H1 (cell line): ENCODE data around the gene SLC25A4. TPM values are rescaled to one million over a fixed set of nuclear protein-coding genes. Genes with fewer than 3 reads are reported as not detected.

ENCODE experiments used
- CTCF ChIA-PET: fragments of 300-600 bp; sonication (Branson Sonifier 250); formaldehyde crosslinking; loops from one replicate; lab custom pipeline; 2021; ENCODE audit not compliant: partially characterized antibody; lab: Charles Lee
- POLR2A ChIA-PET: fragments of 300-600 bp; sonication (Branson Sonifier 250); formaldehyde crosslinking; loops from one replicate; lab custom pipeline; 2021; ENCODE audit warnings: inconsistent platforms; ENCODE audit not compliant: partially characterized antibody; lab: Charles Lee
- DNase-seq, 2 experiments: peaks; one replicate each; pipeline versions ENCODE4 v3.0.0 to v3.0.0-alpha.2; 2010 to 2022; ENCODE audit warnings: low spot score in 2 of 2, low read depth in 1 of 2, mixed read lengths in 1 of 2
- FAIRE-seq: peaks from 2 replicates; lab custom pipeline; 2011; peaks lifted over from hg19 to GRCh38; lab: Jason Lieb, UNC
- H2AFZ ChIP-seq: 2 replicates; pipeline ENCODE4 v1.8.1; 2012; ENCODE audit warnings: low read length, inconsistent platforms
- H2AK5ac ChIP-seq: 2 replicates; pipeline ENCODE4 v1.6.1; 2013; ENCODE audit warnings: low read depth, low read length
- H2BK120ac ChIP-seq: replicated peaks from 2 replicates; pipeline ENCODE3; 2013; ENCODE audit warnings: low read depth, low read length, inconsistent platforms
- H2BK12ac ChIP-seq: 2 replicates; pipeline ENCODE4 v1.6.1; 2013; ENCODE audit warnings: low read depth, low read length
- H2BK15ac ChIP-seq: 2 replicates; pipeline ENCODE4 v1.6.1; 2013; ENCODE audit warnings: low read length
- H2BK20ac ChIP-seq: 2 replicates; pipeline ENCODE4 v1.6.1; 2013; ENCODE audit warnings: low read length
- H2BK5ac ChIP-seq: 2 replicates; pipeline ENCODE4 v1.6.1; 2013; ENCODE audit warnings: low read depth, low read length
- H3K14ac ChIP-seq: 2 replicates; pipeline ENCODE4 v1.6.1; 2013; ENCODE audit warnings: inconsistent platforms; ENCODE audit not compliant: insufficient read length
- H3K18ac ChIP-seq: 2 replicates; pipeline ENCODE4 v1.6.1; 2013; ENCODE audit warnings: low read length; ENCODE audit errors: extremely low read depth
- H3K23ac ChIP-seq: 2 replicates; pipeline ENCODE4 v1.6.1; 2013; ENCODE audit warnings: inconsistent platforms; ENCODE audit not compliant: insufficient read length
- H3K23me2 ChIP-seq: 2 replicates; pipeline ENCODE4 v1.6.1; 2013; ENCODE audit warnings: low read depth, low read length
- H3K27ac ChIP-seq: 2 replicates; pipeline ENCODE4 v1.6.1; 2011; ENCODE audit warnings: low read depth, low read length, inconsistent platforms
- H3K27me3 ChIP-seq, 4 experiments: replicated peaks in 1 of 4; 1 replicate in 1 of 4; 2 replicates in 3 of 4; pipeline versions ENCODE4 v1.6.1 to v1.8.1; 2011 to 2013; ENCODE audit warnings: low read length in 3 of 4, mild to moderate bottlenecking in 3 of 4, inconsistent platforms in 2 of 4, mixed read lengths in 2 of 4, moderate library complexity in 1 of 4; ENCODE audit not compliant: control insufficient read depth in 3 of 4, insufficient read depth in 3 of 4; ENCODE audit errors: extremely low read depth in 1 of 4
- H3K36me3 ChIP-seq, 4 experiments: 2 replicates each; pipeline versions ENCODE4 v1.6.1 to v1.8.1; 2011 to 2013; ENCODE audit warnings: mild to moderate bottlenecking in 4 of 4, low read length in 3 of 4, moderate library complexity in 2 of 4, control low read depth in 1 of 4, inconsistent platforms in 1 of 4; ENCODE audit not compliant: insufficient read depth in 4 of 4, control insufficient read depth in 2 of 4
- H3K4ac ChIP-seq: replicated peaks from 2 replicates; pipeline ENCODE3; 2013; ENCODE audit warnings: low read length, low read depth, mixed read lengths, inconsistent platforms; ENCODE audit not compliant: insufficient read length
- H3K4me1 ChIP-seq, 4 experiments: replicated peaks in 1 of 4; 1 replicate in 1 of 4; 2 replicates in 3 of 4; pipeline versions ENCODE4 v1.6.1 to v1.8.1; 2011 to 2013; ENCODE audit warnings: low read length in 3 of 4, inconsistent platforms in 2 of 4, mixed read lengths in 1 of 4; ENCODE audit not compliant: insufficient read depth in 4 of 4, control insufficient read depth in 3 of 4
- H3K4me2 ChIP-seq, 2 experiments: 2 replicates each; pipeline versions ENCODE4 v1.6.1 to v1.8.1; 2011 to 2013; ENCODE audit warnings: low read depth in 2 of 2, low read length in 2 of 2, control low read depth in 1 of 2, inconsistent platforms in 1 of 2, mild to moderate bottlenecking in 1 of 2; ENCODE audit not compliant: insufficient read depth in 1 of 2
- H3K4me3 ChIP-seq, 4 experiments: fragments of 200-600, 300-600 bp in 1 of 4; sonication (generic), shearing (Covaris generic), sonication (Bioruptor Twin) in 1 of 4; 2 replicates each; pipeline versions ENCODE4 v1.5.1 to v1.8.1; 2011 to 2016; ENCODE audit warnings: low read length in 4 of 4, low read depth in 3 of 4, control low read depth in 2 of 4, inconsistent platforms in 2 of 4, mild to moderate bottlenecking in 2 of 4, mixed read lengths in 1 of 4, moderate library complexity in 1 of 4; ENCODE audit not compliant: insufficient read depth in 2 of 4; ENCODE audit errors: extremely low read depth in 1 of 4
- H3K56ac ChIP-seq: replicated peaks from 2 replicates; pipeline ENCODE3; 2013; ENCODE audit warnings: low read depth, mild to moderate bottlenecking, mixed read lengths, low read length, inconsistent platforms; ENCODE audit not compliant: insufficient read length
- H3K79me1 ChIP-seq: 2 replicates; pipeline ENCODE4 v1.6.1; 2013; ENCODE audit warnings: low read depth, low read length, control low read depth
- H3K79me2 ChIP-seq, 2 experiments: 2 replicates each; pipeline versions ENCODE4 v1.6.1 to v1.8.1; 2012 to 2013; ENCODE audit warnings: low read length in 2 of 2, mild to moderate bottlenecking in 2 of 2, inconsistent platforms in 1 of 2; ENCODE audit not compliant: insufficient read depth in 2 of 2, control insufficient read depth in 1 of 2
- H3K9ac ChIP-seq, 4 experiments: replicated peaks in 1 of 4; 1 replicate in 1 of 4; 2 replicates in 3 of 4; pipeline versions ENCODE4 v1.6.1 to v1.8.1; 2011 to 2013; ENCODE audit warnings: low read depth in 3 of 4, low read length in 3 of 4, control low read depth in 2 of 4, mild to moderate bottlenecking in 2 of 4, moderate library complexity in 2 of 4, inconsistent platforms in 1 of 4; ENCODE audit errors: extremely low read depth in 1 of 4
- H3K9me3 ChIP-seq, 2 experiments: 2 replicates each; pipeline versions ENCODE4 v1.6.1 to v1.8.1; 2012 to 2013; ENCODE audit warnings: mild to moderate bottlenecking in 2 of 2, moderate library complexity in 2 of 2, control low read depth in 1 of 2, inconsistent platforms in 1 of 2, low read depth in 1 of 2, low read length in 1 of 2, mixed read lengths in 1 of 2; ENCODE audit not compliant: insufficient read depth in 2 of 2
- H4K20me1 ChIP-seq, 2 experiments: replicated peaks in 1 of 2; 2 replicates each; pipeline versions ENCODE3 to v1.8.1; 2011 to 2013; ENCODE audit warnings: inconsistent platforms in 2 of 2, low read length in 2 of 2, mild to moderate bottlenecking in 1 of 2; ENCODE audit not compliant: insufficient read depth in 2 of 2, control insufficient read depth in 1 of 2
- H4K5ac ChIP-seq: 2 replicates; pipeline ENCODE4 v1.6.1; 2013; ENCODE audit warnings: low read length, low read depth, mixed read lengths, inconsistent platforms; ENCODE audit not compliant: insufficient read length
- H4K8ac ChIP-seq: 2 replicates; pipeline ENCODE4 v1.8.0; 2013; ENCODE audit warnings: mild to moderate bottlenecking, moderate library complexity, low read length, inconsistent platforms; ENCODE audit not compliant: insufficient read depth; ENCODE audit errors: extremely low read depth
- H4K91ac ChIP-seq: replicated peaks from 2 replicates; pipeline ENCODE3; 2013; ENCODE audit warnings: low read length, mixed read lengths, inconsistent platforms; ENCODE audit not compliant: insufficient read length
- CHD1 ChIP-seq: IDR thresholded peaks from 2 replicates; pipeline ENCODE4 v1.6.1; 2012; ENCODE audit warnings: low read depth, low read length, improper control_type of control experiment
- JUND ChIP-seq: IDR thresholded peaks from 2 replicates; pipeline ENCODE4 v1.6.1; 2011; ENCODE audit warnings: mild to moderate bottlenecking, improper control_type of control experiment, low read length
- NANOG ChIP-seq: IDR thresholded peaks from 2 replicates; pipeline ENCODE4 v1.6.1; 2011; ENCODE audit warnings: low read length, low read depth, mild to moderate bottlenecking, inconsistent platforms; ENCODE audit not compliant: insufficient read depth, poor library complexity, severe bottlenecking
- PHF8 ChIP-seq: fragments of 200-600 bp; sonication (generic); conservative IDR thresholded peaks from 2 replicates; pipeline ENCODE4 v1.7.1; 2012; ENCODE audit warnings: low read depth, mild to moderate bottlenecking, inconsistent platforms, low read length, moderate library complexity
- SAP30 ChIP-seq: fragments of 300-600 bp; sonication (generic); IDR thresholded peaks from 2 replicates; pipeline ENCODE4 v1.7.1; 2012; ENCODE audit warnings: low read length, moderate library complexity, mild to moderate bottlenecking, inconsistent platforms; ENCODE audit not compliant: insufficient read depth, insufficient replicate concordance
- TCF12 ChIP-seq: IDR thresholded peaks from 2 replicates; pipeline ENCODE4 v1.6.1; 2011; ENCODE audit warnings: low read depth, mild to moderate bottlenecking, low read length
- WGBS, 2 experiments: shearing (Covaris generic) in 1 of 2; methylation state at CpG; one replicate each; pipeline versions ENCODE4 v1.1.6 to v1.1.7; 2013 to 2015; ENCODE audit warnings: low lambda C conversion rate in 2 of 2, mixed read lengths in 2 of 2, inconsistent platforms in 1 of 2, low coverage in 1 of 2, missing lambda C conversion rate in 1 of 2; ENCODE audit not compliant: insufficient replicate concordance in 2 of 2, insufficient coverage in 1 of 2, insufficient read length in 1 of 2; ENCODE audit errors: extremely low coverage in 1 of 2, missing lambda C conversion rate in 1 of 2; 5-methylcytosine and 5-hydroxymethylcytosine counted together
- polyA plus RNA-seq, 7 experiments: library from polyadenylated mRNA; depleted of rRNA in 3 of 7; stranded (reverse) in 5 of 7; unstranded in 2 of 7; fragments of >200 nt in 5 of 7; fragments of 200-250 nt in 2 of 7; gene quantifications; 1 replicate in 5 of 7; 2 replicates in 1 of 7; 4 replicates in 1 of 7; pipeline versions ENCODE4 v1.2.1 to v1.2.3, GENCODE V29; 2011 to 2013; ENCODE audit warnings: missing spikeins in 2 of 7, mixed read lengths in 2 of 7
- total RNA-seq: library from RNA; stranded (reverse); fragmentation: NEBNext Ultra II Directional; extraction: Animal tissue kit (Norgen Biotek cat#: 25700); gene quantifications from 2 replicates; pipeline ENCODE4 v1.2.1, GENCODE V29; 2021

The SLC25A4 gene
- total and polyA plus RNA-seq, 2 of the 8 experiments (the other 6 are each of a cell fraction or from before 2014, with no cell fraction given), result 41.3 to 42.0 TPM

- Histone ChIP-seq H3K27ac (no peak overlapping the region), H4K5ac (no peak overlapping the region), H2BK120ac (no peak overlapping the region), H3K9me3 (no peaks in the 10 kb centered on the region), H2BK20ac (no peak overlapping the region), H2BK12ac (no peak overlapping the region), H3K36me3 (peaks cover 0 to 14% (median 1%) of the 10 kb centered on the region in 4 experiments; a peak in 4 of 8 replicates), H2BK5ac (no peak overlapping the region; the same call in 1 of the 2 replicates), H3K56ac (no peak overlapping the region), H4K91ac (no peak overlapping the region), H3K79me1 (no peaks in the 10 kb centered on the region), H3K18ac (peak overlapping the region; percentile 52; the same call in 1 of the 2 replicates), H3K23ac (no peak overlapping the region), H3K4ac (no peak overlapping the region), H2BK15ac (no peak overlapping the region), H3K4me3 (no peak overlapping the region), H2AFZ (no peak overlapping the region), H3K14ac (no peak overlapping the region), H3K27me3 (no peaks in the 10 kb centered on the region), H4K20me1 (peaks cover 0 to 2% of the 10 kb centered on the region in 2 experiments), H3K79me2 (no peaks in the 10 kb centered on the region), H3K9ac (no peak overlapping the region), H3K4me2 (no peak overlapping the region), H4K8ac (no peak overlapping the region), H3K23me2 (no peaks in the 10 kb centered on the region), H2AK5ac (no peak overlapping the region), H3K4me1 (peaks cover 0 to 5% (median 0%) of the 10 kb centered on the region in 4 experiments; a peak in 1 of 7 replicates)
- 86% methylated on average over 2 of the region's 2 CpGs; no CpG with 5 or more reads in 1 of the 2 experiments for WGBS, 2 experiments
- TF ChIP-seq CHD1 (no peak), JUND (no peak), PHF8 (no peak), TCF12 (no peak), NANOG (no peak), SAP30 (no peak)
- DNase-seq (no peak), FAIRE-seq (peak; percentile 19)
- POLR2A ChIA-PET, result no interaction called here
- CTCF ChIA-PET, result interaction anchor here (0.6 to 3.0 kb wide), 3 partner anchors 12 to 687 kb away, joined by 3 to 10 read pairs (median 3); no protein-coding TSS in a partner anchor
Observed at GRCh38 chr4:185171373-185172071, 28.5 kb downstream of the SLC25A4 start.
